ENCODE data around the gene GP2. TPM values are rescaled to one million over a fixed set of nuclear protein-coding genes. Genes with fewer than 3 reads are reported as not detected.

Gene GP2
- total and polyA plus RNA-seq, 4 donors = 0.09 to 0.31 (median 0.27) TPM

DNA sequence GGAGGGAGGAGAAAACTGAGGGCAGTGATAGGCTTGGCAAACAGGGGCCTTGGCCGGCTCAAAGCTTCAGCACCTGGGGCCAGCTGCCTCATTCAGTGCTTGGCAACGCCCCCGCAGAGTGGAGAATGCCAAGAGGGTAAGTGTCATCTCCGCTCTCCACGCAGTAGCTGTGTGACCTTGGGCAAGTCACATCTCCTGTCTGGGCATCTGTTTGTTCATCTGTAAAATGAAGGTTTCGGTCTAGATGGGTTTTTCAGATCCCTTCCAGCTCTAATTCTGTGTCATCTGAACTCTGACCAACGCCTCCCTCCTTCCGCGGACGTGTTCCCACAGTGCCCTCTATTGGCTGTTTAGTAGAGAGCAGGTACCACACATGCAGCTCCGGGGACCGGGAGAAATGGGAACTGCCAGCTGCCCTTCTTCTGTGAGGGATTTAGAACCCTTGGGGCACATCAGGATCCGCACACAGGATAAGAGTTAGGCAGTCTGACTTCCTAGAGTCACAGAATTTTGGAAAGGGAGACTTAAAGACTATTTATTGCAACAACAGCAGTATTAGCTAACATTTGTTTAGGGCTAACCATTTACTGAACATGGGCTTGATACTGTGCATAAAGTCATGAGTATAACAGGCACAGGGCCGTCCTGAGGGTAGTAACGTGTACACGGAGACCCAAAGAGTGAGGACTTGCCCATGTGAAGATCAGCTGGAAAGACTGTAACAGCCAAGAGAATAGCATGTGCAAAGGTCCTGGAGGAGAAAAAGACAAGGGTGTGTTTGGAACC is 26.8 kb downstream of the GP2 start (continued):
- TF ChIP-seq, protein P1, sequence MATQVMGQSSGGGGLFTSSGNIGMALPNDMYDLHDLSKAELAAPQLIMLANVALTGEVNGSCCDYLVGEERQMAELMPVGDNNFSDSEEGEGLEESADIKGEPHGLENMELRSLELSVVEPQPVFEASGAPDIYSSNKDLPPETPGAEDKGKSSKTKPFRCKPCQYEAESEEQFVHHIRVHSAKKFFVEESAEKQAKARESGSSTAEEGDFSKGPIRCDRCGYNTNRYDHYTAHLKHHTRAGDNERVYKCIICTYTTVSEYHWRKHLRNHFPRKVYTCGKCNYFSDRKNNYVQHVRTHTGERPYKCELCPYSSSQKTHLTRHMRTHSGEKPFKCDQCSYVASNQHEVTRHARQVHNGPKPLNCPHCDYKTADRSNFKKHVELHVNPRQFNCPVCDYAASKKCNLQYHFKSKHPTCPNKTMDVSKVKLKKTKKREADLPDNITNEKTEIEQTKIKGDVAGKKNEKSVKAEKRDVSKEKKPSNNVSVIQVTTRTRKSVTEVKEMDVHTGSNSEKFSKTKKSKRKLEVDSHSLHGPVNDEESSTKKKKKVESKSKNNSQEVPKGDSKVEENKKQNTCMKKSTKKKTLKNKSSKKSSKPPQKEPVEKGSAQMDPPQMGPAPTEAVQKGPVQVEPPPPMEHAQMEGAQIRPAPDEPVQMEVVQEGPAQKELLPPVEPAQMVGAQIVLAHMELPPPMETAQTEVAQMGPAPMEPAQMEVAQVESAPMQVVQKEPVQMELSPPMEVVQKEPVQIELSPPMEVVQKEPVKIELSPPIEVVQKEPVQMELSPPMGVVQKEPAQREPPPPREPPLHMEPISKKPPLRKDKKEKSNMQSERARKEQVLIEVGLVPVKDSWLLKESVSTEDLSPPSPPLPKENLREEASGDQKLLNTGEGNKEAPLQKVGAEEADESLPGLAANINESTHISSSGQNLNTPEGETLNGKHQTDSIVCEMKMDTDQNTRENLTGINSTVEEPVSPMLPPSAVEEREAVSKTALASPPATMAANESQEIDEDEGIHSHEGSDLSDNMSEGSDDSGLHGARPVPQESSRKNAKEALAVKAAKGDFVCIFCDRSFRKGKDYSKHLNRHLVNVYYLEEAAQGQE (IDR thresholded peaks at IDR 0.05) = no peak
- no peak for TF ChIP-seq EGR1 (IDR thresholded peaks at IDR 0.05; ENCODE audit: low read depth in 2 of 2)
- no peak for TF ChIP-seq SP1 (IDR thresholded peaks at IDR 0.05)

DNA sequence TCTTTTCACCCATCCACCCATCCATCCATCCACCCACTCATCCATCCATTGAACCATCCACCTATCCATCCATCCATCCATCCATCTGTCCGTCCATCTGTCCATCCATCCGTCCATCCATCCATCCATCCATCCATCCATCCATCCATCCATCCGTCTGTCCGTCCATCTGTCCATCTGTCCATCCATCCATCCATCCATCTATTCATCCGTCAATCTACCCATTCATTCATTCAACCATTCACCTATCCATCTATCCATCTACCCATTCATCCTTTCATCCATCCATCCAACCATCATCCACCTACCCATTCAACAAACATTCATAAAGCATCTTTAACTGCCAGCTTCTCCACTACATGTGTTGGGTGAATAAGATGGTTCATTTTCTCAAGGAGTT is 28.9 kb downstream of the GP2 start:
- Histone ChIP-seq H3K27me3 (ENCODE audit: control insufficient read depth in 4 of 4, insufficient read depth in 4 of 4, low read length in 3 of 4) (peaks cover 0 to 9% (median 0%) of the 10 kb centered on the region in 4 donors), H3K27ac (ENCODE audit: low read depth in 1 of 2, low read length in 2 of 2) (no peak overlapping the region), H3K9me3 (ENCODE audit: control insufficient read depth in 4 of 4, low read length in 3 of 4) (no peaks in the 10 kb centered on the region), H3K9ac (ENCODE audit: low read depth in 1 of 2, low read length in 2 of 2) (no peak overlapping the region), H3K4me1 (ENCODE audit: control insufficient read depth in 4 of 4, insufficient read depth in 4 of 4, low read length in 3 of 4) (peaks cover 0 to 2% (median 0%) of the 10 kb centered on the region in 4 donors), H3K4me3 (ENCODE audit: low read depth in 1 of 3, low read length in 3 of 3) (no peak overlapping the region), H3K36me3 (ENCODE audit: control insufficient read depth in 4 of 4, insufficient read depth in 3 of 4, low read depth in 1 of 4, low read length in 3 of 4) (no peaks in the 10 kb centered on the region)
- 64% methylated on average over 5 of the region's 5 CpGs for WGBS
- DNase-seq (ENCODE audit: low spot score) = no peak
- TF ChIP-seq RAD21 (IDR thresholded peaks at IDR 0.05) = no peak
- TF ChIP-seq, protein P2, sequence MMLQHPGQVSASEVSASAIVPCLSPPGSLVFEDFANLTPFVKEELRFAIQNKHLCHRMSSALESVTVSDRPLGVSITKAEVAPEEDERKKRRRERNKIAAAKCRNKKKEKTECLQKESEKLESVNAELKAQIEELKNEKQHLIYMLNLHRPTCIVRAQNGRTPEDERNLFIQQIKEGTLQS (IDR thresholded peaks at IDR 0.05) = no peak
- TF ChIP-seq EGR1 (IDR thresholded peaks at IDR 0.05; ENCODE audit: low read depth in 2 of 2) = no peak
- no peak for TF ChIP-seq NR2F2 (IDR thresholded peaks at IDR 0.05)
- TF ChIP-seq YY1 (IDR thresholded peaks at IDR 0.05) = no peak
- TF ChIP-seq TAF1 (conservative IDR thresholded peaks at IDR 0.05) = no peak
- no peak for TF ChIP-seq FOXA1 (IDR thresholded peaks at IDR 0.05)
- TF ChIP-seq, protein P3, sequence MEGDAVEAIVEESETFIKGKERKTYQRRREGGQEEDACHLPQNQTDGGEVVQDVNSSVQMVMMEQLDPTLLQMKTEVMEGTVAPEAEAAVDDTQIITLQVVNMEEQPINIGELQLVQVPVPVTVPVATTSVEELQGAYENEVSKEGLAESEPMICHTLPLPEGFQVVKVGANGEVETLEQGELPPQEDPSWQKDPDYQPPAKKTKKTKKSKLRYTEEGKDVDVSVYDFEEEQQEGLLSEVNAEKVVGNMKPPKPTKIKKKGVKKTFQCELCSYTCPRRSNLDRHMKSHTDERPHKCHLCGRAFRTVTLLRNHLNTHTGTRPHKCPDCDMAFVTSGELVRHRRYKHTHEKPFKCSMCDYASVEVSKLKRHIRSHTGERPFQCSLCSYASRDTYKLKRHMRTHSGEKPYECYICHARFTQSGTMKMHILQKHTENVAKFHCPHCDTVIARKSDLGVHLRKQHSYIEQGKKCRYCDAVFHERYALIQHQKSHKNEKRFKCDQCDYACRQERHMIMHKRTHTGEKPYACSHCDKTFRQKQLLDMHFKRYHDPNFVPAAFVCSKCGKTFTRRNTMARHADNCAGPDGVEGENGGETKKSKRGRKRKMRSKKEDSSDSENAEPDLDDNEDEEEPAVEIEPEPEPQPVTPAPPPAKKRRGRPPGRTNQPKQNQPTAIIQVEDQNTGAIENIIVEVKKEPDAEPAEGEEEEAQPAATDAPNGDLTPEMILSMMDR (IDR thresholded peaks at IDR 0.05; ENCODE audit: low read depth, low read length, missing input control) = no peak
- no peak for TF ChIP-seq HNF4G (IDR thresholded peaks at IDR 0.05)
- TF ChIP-seq RXRA (IDR thresholded peaks at IDR 0.05) = no peak
- TF ChIP-seq, protein P4, sequence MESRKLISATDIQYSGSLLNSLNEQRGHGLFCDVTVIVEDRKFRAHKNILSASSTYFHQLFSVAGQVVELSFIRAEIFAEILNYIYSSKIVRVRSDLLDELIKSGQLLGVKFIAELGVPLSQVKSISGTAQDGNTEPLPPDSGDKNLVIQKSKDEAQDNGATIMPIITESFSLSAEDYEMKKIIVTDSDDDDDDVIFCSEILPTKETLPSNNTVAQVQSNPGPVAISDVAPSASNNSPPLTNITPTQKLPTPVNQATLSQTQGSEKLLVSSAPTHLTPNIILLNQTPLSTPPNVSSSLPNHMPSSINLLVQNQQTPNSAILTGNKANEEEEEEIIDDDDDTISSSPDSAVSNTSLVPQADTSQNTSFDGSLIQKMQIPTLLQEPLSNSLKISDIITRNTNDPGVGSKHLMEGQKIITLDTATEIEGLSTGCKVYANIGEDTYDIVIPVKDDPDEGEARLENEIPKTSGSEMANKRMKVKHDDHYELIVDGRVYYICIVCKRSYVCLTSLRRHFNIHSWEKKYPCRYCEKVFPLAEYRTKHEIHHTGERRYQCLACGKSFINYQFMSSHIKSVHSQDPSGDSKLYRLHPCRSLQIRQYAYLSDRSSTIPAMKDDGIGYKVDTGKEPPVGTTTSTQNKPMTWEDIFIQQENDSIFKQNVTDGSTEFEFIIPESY (IDR thresholded peaks at IDR 0.05) = no peak
- TF ChIP-seq JUND (IDR thresholded peaks at IDR 0.05) = no peak
- no peak for TF ChIP-seq GABPA (IDR thresholded peaks at IDR 0.05 in 1 of 2, conservative IDR thresholded peaks at IDR 0.05 in 1 of 2)
- no peak for TF ChIP-seq HNF4A (conservative IDR thresholded peaks at IDR 0.05)
- TF ChIP-seq FOXA2 (IDR thresholded peaks at IDR 0.05) = no peak
- TF ChIP-seq, protein P1 (IDR thresholded peaks at IDR 0.05) = no peak
- TF ChIP-seq SP1 (IDR thresholded peaks at IDR 0.05) = no peak
- TF ChIP-seq, protein P5, sequence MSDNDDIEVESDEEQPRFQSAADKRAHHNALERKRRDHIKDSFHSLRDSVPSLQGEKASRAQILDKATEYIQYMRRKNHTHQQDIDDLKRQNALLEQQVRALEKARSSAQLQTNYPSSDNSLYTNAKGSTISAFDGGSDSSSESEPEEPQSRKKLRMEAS (IDR thresholded peaks at IDR 0.05) = no peak

Data from liver (tissue), 9 donors.